H9 (cell line): ENCODE results near the gene LILRB3. TPM values are rescaled to one million over a fixed set of nuclear protein-coding genes. Genes with fewer than 3 reads are reported as not detected.
A peak's percentile ranks its signal among the peaks of the same experiment; 100 is the strongest.

ENCODE experiments used
- DNase-seq: peaks from one replicate; pipeline ENCODE4 v3.0.0-alpha.2; 2017
- H2AFZ ChIP-seq: one replicate; pipeline ENCODE4 v1.6.1; 2013; ENCODE audit warnings: mild to moderate bottlenecking, low read length, control low read depth, moderate library complexity
- H2AK5ac ChIP-seq: 2 replicates; pipeline ENCODE4 v1.6.1; 2013; ENCODE audit warnings: low read length, control low read depth, mixed read lengths; ENCODE audit not compliant: insufficient read length
- H2BK120ac ChIP-seq: one replicate; pipeline ENCODE4 v1.6.1; 2013; ENCODE audit warnings: low read depth, mild to moderate bottlenecking, low read length, control low read depth, inconsistent platforms; ENCODE audit not compliant: poor library complexity, severe bottlenecking
- H2BK12ac ChIP-seq: 2 replicates; pipeline ENCODE4 v1.6.1; 2013; ENCODE audit warnings: low read length, control low read depth, mixed read lengths, low read depth; ENCODE audit not compliant: insufficient read length
- H2BK15ac ChIP-seq: 2 replicates; pipeline ENCODE4 v1.6.1; 2013; ENCODE audit warnings: low read depth, low read length, control low read depth
- H2BK20ac ChIP-seq: one replicate; pipeline ENCODE4 v1.6.1; 2013; ENCODE audit warnings: low read depth, mild to moderate bottlenecking, low read length, control low read depth, inconsistent platforms; ENCODE audit not compliant: poor library complexity, severe bottlenecking
- H2BK5ac ChIP-seq: 2 replicates; pipeline ENCODE4 v1.6.1; 2013; ENCODE audit warnings: low read length, control low read depth, mixed read lengths; ENCODE audit not compliant: insufficient read length
- H3K14ac ChIP-seq: 2 replicates; pipeline ENCODE4 v1.6.1; 2013; ENCODE audit warnings: low read length, control low read depth; ENCODE audit not compliant: insufficient read depth
- H3K18ac ChIP-seq: 2 replicates; pipeline ENCODE4 v1.6.1; 2013; ENCODE audit warnings: low read depth, mild to moderate bottlenecking, mixed read lengths, low read length, control low read depth; ENCODE audit not compliant: insufficient read length
- H3K23ac ChIP-seq: 2 replicates; pipeline ENCODE4 v1.6.1; 2013; ENCODE audit warnings: low read length, control low read depth, mixed read lengths, low read depth; ENCODE audit not compliant: insufficient read length
- H3K23me2 ChIP-seq: 2 replicates; pipeline ENCODE4 v1.6.1; 2013; ENCODE audit warnings: low read depth, mild to moderate bottlenecking, mixed read lengths, low read length, control low read depth; ENCODE audit not compliant: insufficient read length, poor library complexity, severe bottlenecking
- H3K27ac ChIP-seq: 2 replicates; pipeline ENCODE4 v1.5.1; 2013; ENCODE audit warnings: low read length, control low read depth, mixed read lengths, low read depth; ENCODE audit not compliant: insufficient read length
- H3K27me3 ChIP-seq: 2 replicates; pipeline ENCODE4 v1.6.1; 2013; ENCODE audit warnings: low read length, control low read depth, inconsistent platforms; ENCODE audit not compliant: insufficient read depth
- H3K4ac ChIP-seq: 2 replicates; pipeline ENCODE4 v1.6.1; 2013; ENCODE audit warnings: low read depth, mild to moderate bottlenecking, control low read depth, inconsistent platforms, low read length, moderate library complexity
- H3K4me1 ChIP-seq: 2 replicates; pipeline ENCODE4 v1.6.1; 2013; ENCODE audit warnings: low read length, control low read depth, inconsistent platforms; ENCODE audit not compliant: insufficient read depth
- H3K4me2 ChIP-seq: 2 replicates; pipeline ENCODE4 v1.6.1; 2013; ENCODE audit warnings: low read length, control low read depth, mixed read lengths; ENCODE audit not compliant: insufficient read length, insufficient read depth
- H3K56ac ChIP-seq: 2 replicates; pipeline ENCODE4 v1.6.1; 2013; ENCODE audit warnings: low read depth, mild to moderate bottlenecking, mixed read lengths, low read length, control low read depth; ENCODE audit not compliant: insufficient read length
- H3K79me1 ChIP-seq: 2 replicates; pipeline ENCODE4 v1.6.1; 2013; ENCODE audit warnings: low read depth, mild to moderate bottlenecking, moderate library complexity, low read length, control low read depth, inconsistent platforms; ENCODE audit not compliant: insufficient read depth, poor library complexity, severe bottlenecking
- H3K79me2 ChIP-seq: 2 replicates; pipeline ENCODE4 v1.6.1; 2013; ENCODE audit warnings: low read length, control low read depth, inconsistent platforms; ENCODE audit not compliant: insufficient read depth
- H3K9ac ChIP-seq: 2 replicates; pipeline ENCODE4 v1.6.1; 2013; ENCODE audit warnings: low read length, control low read depth, mixed read lengths; ENCODE audit not compliant: insufficient read length; ENCODE audit errors: extremely low read depth
- H3K9me3 ChIP-seq: one replicate; pipeline ENCODE4 v1.6.1; 2013; ENCODE audit warnings: low read depth, low read length, inconsistent platforms; ENCODE audit not compliant: control insufficient read depth
- H3T11ph ChIP-seq: one replicate; pipeline ENCODE4 v1.6.1; 2013; ENCODE audit warnings: mild to moderate bottlenecking, low read length, control low read depth, inconsistent platforms
- H4K20me1 ChIP-seq: one replicate; pipeline ENCODE4 v1.6.1; 2013; ENCODE audit not compliant: control insufficient read depth, insufficient read length, insufficient read depth
- H4K5ac ChIP-seq: 2 replicates; pipeline ENCODE4 v1.6.1; 2013; ENCODE audit warnings: low read depth, mild to moderate bottlenecking, mixed read lengths, low read length, control low read depth; ENCODE audit not compliant: insufficient read length
- H4K8ac ChIP-seq: replicated peaks from 2 replicates; pipeline ENCODE4 v1.6.1; 2013; ENCODE audit warnings: low read length, control low read depth, mixed read lengths, low read depth; ENCODE audit not compliant: insufficient read length
- H4K91ac ChIP-seq: 2 replicates; pipeline ENCODE4 v1.6.1; 2013; ENCODE audit warnings: low read depth, mild to moderate bottlenecking, moderate library complexity, mixed read lengths, low read length, control low read depth; ENCODE audit not compliant: insufficient read length
- H3K27ac Mint-ChIP-seq, 3 experiments: 2 replicates in 2 of 3; 3 replicates in 1 of 3; pipeline ENCODE4 v1.8.0; 2020 to 2021; ENCODE audit warnings: mixed read lengths in 3 of 3, mild to moderate bottlenecking in 1 of 3, moderate library complexity in 1 of 3
- H3K27me3 Mint-ChIP-seq: 2 replicates; pipeline ENCODE4 v1.8.0; 2021; ENCODE audit warnings: low read depth, mild to moderate bottlenecking, moderate library complexity, mixed read lengths
- H3K36me3 Mint-ChIP-seq, 3 experiments: 2 replicates in 2 of 3; 3 replicates in 1 of 3; pipeline ENCODE4 v1.8.0; 2020 to 2021; ENCODE audit warnings: low read depth in 3 of 3, mixed read lengths in 3 of 3; ENCODE audit not compliant: insufficient read depth in 1 of 3
- H3K4me1 Mint-ChIP-seq, 2 experiments: 2 replicates each; pipeline ENCODE4 v1.8.0; 2020; ENCODE audit warnings: mixed read lengths in 2 of 2
- H3K4me3 Mint-ChIP-seq, 2 experiments: 2 replicates in 1 of 2; 3 replicates in 1 of 2; pipeline ENCODE4 v1.8.0; 2020 to 2021; ENCODE audit warnings: mild to moderate bottlenecking in 2 of 2, mixed read lengths in 2 of 2, moderate library complexity in 1 of 2
- H3K9me3 Mint-ChIP-seq, 2 experiments: 2 replicates in 1 of 2; 3 replicates in 1 of 2; pipeline ENCODE4 v1.8.0; 2020; ENCODE audit warnings: mild to moderate bottlenecking in 2 of 2, mixed read lengths in 2 of 2, moderate library complexity in 1 of 2
- CTCF ChIP-seq: fragments of 200-600 bp; sonication (generic); conservative IDR thresholded peaks from 3 replicates; pipeline ENCODE4 v1.8.0; 2021; ENCODE audit warnings: antibody characterized with exemption, mild to moderate bottlenecking
- WGBS: extraction: QIAGEN DNeasy Blood & Tissue Kit; methylation state at CpG from one replicate; pipeline ENCODE4 v1.1.7; 2013; ENCODE audit warnings: missing lambda C conversion rate, low lambda C conversion rate, mixed read lengths; ENCODE audit not compliant: insufficient read length; ENCODE audit errors: extremely low coverage; 5-methylcytosine and 5-hydroxymethylcytosine counted together
- total RNA-seq: library from RNA; stranded (reverse); gene quantifications from 2 replicates; pipeline ENCODE4 v1.2.1, GENCODE V29; 2021

The LILRB3 gene
- total RNA-seq, 1 experiment from 2014 or later, result not detected

- Histone ChIP-seq H3K27me3 (no peaks in the 10 kb centered on the region), H4K91ac (no peak overlapping the region), H4K20me1 (no peaks in the 10 kb centered on the region), H2BK12ac (no peak overlapping the region), H3T11ph (no peak overlapping the region), H3K4me2 (no peak overlapping the region), H3K4ac (no peak overlapping the region), H3K9me3 (no peaks in the 10 kb centered on the region), H3K23me2 (no peaks in the 10 kb centered on the region), H3K4me1 (no peaks in the 10 kb centered on the region), H3K18ac (no peak overlapping the region), H3K14ac (no peak overlapping the region), H2BK120ac (no peak overlapping the region), H3K79me2 (no peaks in the 10 kb centered on the region), H3K79me1 (no peaks in the 10 kb centered on the region), H3K23ac (no peak overlapping the region), H3K56ac (no peak overlapping the region), H2AK5ac (no peak overlapping the region), H2BK15ac (no peak overlapping the region), H3K27ac (no peak overlapping the region), H4K8ac (no peak overlapping the region), H2BK5ac (no peak overlapping the region), H2AFZ (no peak overlapping the region), H2BK20ac (no peak overlapping the region), H4K5ac (no peak overlapping the region), H3K9ac (no peak overlapping the region)
- no CpG with 5 or more reads among the region's 26 CpGs for WGBS
- peaks cover 34% of the 10 kb centered on the region for H3K27me3 Mint-ChIP-seq
- no peak for TF ChIP-seq CTCF
- H3K27ac Mint-ChIP-seq, result peak overlapping the region in 1 of 3 experiments; percentile 21; a peak in 2 of 7 replicates
- H3K4me3 Mint-ChIP-seq, result no peak overlapping the region
- peaks cover 0 to 24% of the 10 kb centered on the region in 2 experiments; a peak in 2 of 5 replicates for H3K9me3 Mint-ChIP-seq
- H3K4me1 Mint-ChIP-seq, result peaks cover 3 to 6% of the 10 kb centered on the region in 2 experiments; a peak in 3 of 4 replicates
- H3K36me3 Mint-ChIP-seq, result no peaks in the 10 kb centered on the region
- DNase-seq, result peak; percentile 33
These were observed 32.4 kb upstream of the LILRB3 start for GRCh38 chr19:54255105-54255775.
